Adrenal gland (tissue), 12 donors: Measurements from ENCODE around the gene MAP7D2. TPM values are rescaled to one million over a fixed set of nuclear protein-coding genes. Genes with fewer than 3 reads are reported as not detected.
A peak's percentile ranks its signal among the peaks of the same experiment; 100 is the strongest.

ENCODE experiments used
- DNase-seq, 7 donors: peaks; one replicate each; pipeline ENCODE4 v3.0.0-alpha.2; 2019 to 2020
- H3K27ac ChIP-seq, 5 donors: fragments of 200-600 bp; sonication (generic) in 4 of 5; 1 replicate in 3 of 5; 2 replicates in 2 of 5; pipeline versions ENCODE4 v1.5.1 to v1.8.0; 2016 to 2020; ENCODE audit warnings: mild to moderate bottlenecking in 1 of 5
- H3K27me3 ChIP-seq: fragments of 200-600 bp; 2 replicates; pipeline ENCODE4 v1.8.0; 2021
- H3K36me3 ChIP-seq, 2 donors: fragments of 200-600 bp; replicated peaks in 1 of 2; 1 replicate in 1 of 2; 2 replicates in 1 of 2; pipeline versions ENCODE4 v1.5.1 to v1.8.0; 2018 to 2022
- H3K4me1 ChIP-seq, 2 donors: fragments of 200-600 bp; replicated peaks in 1 of 2; 1 replicate in 1 of 2; 2 replicates in 1 of 2; pipeline versions ENCODE4 v1.5.1 to v1.8.0; 2018 to 2021
- H3K4me3 ChIP-seq, 4 donors: fragments of 200-600 bp; sonication (generic) in 3 of 4; one replicate each; pipeline ENCODE4 v1.5.1; 2016 to 2018
- H3K9me3 ChIP-seq, 3 donors: fragments of 200-600 bp; sonication (generic) in 1 of 3; replicated peaks in 1 of 3; 1 replicate in 2 of 3; 2 replicates in 1 of 3; pipeline versions ENCODE4 v1.5.1 to v1.8.0; 2016 to 2021
- POLR2A ChIP-seq, 2 donors: fragments of 450-650 bp; IDR thresholded peaks; one replicate each; pipeline ENCODE4 v1.6.1; 2017; ENCODE audit warnings: antibody characterized with exemption in 2 of 2, mild to moderate bottlenecking in 2 of 2, moderate library complexity in 1 of 2
- WGBS, 4 donors: extraction: QIAGEN DNeasy Blood & Tissue Kit in 2 of 4; methylation state at CpG; one replicate each; pipeline versions ENCODE4 v1.1.5 to v1.1.7; 2013 to 2017; 5-methylcytosine and 5-hydroxymethylcytosine counted together
- intact Hi-C, 2 donors: fragments of 100-400 bp; cut with DNase I; formaldehyde crosslinking; loops; one replicate each; pipeline versions ENCODE4 v1.14.1 to v1.15.0; 2022 to 2023
- polyA plus RNA-seq, 3 donors: library from polyadenylated mRNA; stranded (reverse); fragments of 200-250 nt in 2 of 3; fragments of 350-450 nt in 1 of 3; fragmentation: Illumina TruSeq in 1 of 3; extraction: RNeasy Lipid Tissue Mini Kit (QIAGEN cat#74804) in 1 of 3; gene quantifications; one replicate each; pipeline ENCODE4 v1.2.3, GENCODE V29; 2013 to 2014
- total RNA-seq, 9 donors: library from RNA; depleted of rRNA in 4 of 9; stranded (reverse); fragments of >200 nt in 4 of 9; fragments of 120-200 nt in 1 of 9; fragmentation: NEBNext Ultra II Directional in 1 of 9; extraction: Animal tissue kit (Norgen Biotek cat#: 25700) in 1 of 9; gene quantifications; one replicate each; pipeline versions ENCODE4 v1.1.0 to v1.2.4, GENCODE V29; 2013 to 2023
- TF ChIP-seq, protein P1 (sequence below), 6 experiments: fragments of 450-650 bp in 4 of 6; fragments of 200-600 bp in 2 of 6; sonication (generic) in 1 of 6; IDR thresholded peaks; 1 replicate in 5 of 6; 2 replicates in 1 of 6; pipeline versions ENCODE4 v1.5.1 to v1.8.0; 2016 to 2021; ENCODE audit warnings: antibody characterized with exemption in 6 of 6, mild to moderate bottlenecking in 2 of 6, moderate library complexity in 1 of 6
- donor health status: healthy with polysubstance abuse.
- donor health status: Bipolar disorder and iron deficiency.
- donor health status: DM: yes; HTN: yes; CAD: no.
- donor health status: DM: no; HTN: no; CAD: no.
- donor health status: DM: no; HTN: no; CAD: no.
- donor health status: DM: yes; HTN: yes; CAD: no.

The MAP7D2 gene
- total and polyA plus RNA-seq, 12 donors = 0.25 to 6.0 (median 1.0) TPM

DNA sequence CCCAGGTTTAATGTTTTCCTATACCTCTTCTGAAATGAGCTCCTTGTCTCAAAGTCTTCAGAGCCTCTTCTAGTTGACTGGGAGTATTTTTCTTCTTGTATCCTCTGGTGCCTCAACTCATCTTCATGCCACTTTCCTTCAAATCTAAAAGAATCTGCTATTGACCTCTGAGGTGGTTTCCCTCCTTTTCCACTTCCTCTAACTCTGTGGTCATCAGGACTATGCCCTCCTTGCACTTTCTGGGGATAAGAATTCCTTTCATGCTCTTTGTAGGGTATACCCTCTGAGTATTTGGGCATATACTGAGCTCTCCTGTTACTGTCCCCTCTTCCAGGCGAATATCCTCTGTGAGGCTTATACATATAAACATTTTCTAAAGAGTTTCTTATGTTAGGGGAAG lies 150.7 kb downstream of the MAP7D2 start:
- TF ChIP-seq, protein P1, sequence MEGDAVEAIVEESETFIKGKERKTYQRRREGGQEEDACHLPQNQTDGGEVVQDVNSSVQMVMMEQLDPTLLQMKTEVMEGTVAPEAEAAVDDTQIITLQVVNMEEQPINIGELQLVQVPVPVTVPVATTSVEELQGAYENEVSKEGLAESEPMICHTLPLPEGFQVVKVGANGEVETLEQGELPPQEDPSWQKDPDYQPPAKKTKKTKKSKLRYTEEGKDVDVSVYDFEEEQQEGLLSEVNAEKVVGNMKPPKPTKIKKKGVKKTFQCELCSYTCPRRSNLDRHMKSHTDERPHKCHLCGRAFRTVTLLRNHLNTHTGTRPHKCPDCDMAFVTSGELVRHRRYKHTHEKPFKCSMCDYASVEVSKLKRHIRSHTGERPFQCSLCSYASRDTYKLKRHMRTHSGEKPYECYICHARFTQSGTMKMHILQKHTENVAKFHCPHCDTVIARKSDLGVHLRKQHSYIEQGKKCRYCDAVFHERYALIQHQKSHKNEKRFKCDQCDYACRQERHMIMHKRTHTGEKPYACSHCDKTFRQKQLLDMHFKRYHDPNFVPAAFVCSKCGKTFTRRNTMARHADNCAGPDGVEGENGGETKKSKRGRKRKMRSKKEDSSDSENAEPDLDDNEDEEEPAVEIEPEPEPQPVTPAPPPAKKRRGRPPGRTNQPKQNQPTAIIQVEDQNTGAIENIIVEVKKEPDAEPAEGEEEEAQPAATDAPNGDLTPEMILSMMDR (IDR thresholded peaks at IDR 0.05) = no peak
- TF ChIP-seq POLR2A (IDR thresholded peaks at IDR 0.05) = no peak
- H3K4me1 ChIP-seq = no peaks in the 10 kb centered on the region
- H3K27ac ChIP-seq = no peak overlapping the region
- no peaks in the 10 kb centered on the region for H3K36me3 ChIP-seq
- H3K4me3 ChIP-seq = no peak overlapping the region
- H3K27me3 ChIP-seq = no peaks in the 10 kb centered on the region
- no peak for DNase-seq
- WGBS, 4 donors = 64 to 100% (median 88%) methylated on average over 1 of the region's 1 CpG
- intact Hi-C loops = no loop called here
- H3K9me3 ChIP-seq = no peaks in the 10 kb centered on the region

DNA sequence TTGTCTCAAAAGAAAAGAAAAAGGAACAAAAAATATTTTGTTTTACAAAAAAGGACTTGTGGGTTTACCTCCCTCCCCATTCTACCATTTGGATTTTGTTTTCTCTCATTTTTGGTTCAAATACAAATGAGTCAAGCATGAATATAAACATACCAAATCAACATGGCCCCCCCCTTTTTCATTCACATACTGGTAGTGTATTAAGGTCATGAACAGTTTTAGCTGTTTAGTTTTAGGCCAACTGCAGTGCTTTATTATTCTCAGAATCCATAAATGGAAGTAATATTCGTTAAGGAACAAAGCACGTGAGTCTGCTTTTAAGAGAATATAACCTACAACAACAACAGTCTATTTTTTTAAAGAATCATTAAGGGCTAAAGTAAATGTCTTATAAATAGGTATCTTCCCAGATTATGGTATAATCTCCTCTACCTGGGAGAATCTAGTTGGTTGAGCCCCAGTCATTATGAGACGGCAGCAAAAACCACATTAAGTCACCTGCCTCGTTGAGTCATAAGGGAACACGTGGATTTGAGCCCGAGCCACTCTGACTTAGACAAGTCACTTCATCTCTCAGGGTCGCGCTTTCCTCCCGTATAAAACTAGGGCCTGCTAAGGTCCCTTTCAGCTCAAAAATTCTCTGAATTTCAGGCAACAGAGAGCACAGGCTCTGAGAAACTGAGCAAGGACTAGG lies 152.5 kb downstream of the MAP7D2 start:
- TF ChIP-seq, protein P1 (IDR thresholded peaks at IDR 0.05) = no peak
- TF ChIP-seq POLR2A (IDR thresholded peaks at IDR 0.05) = no peak
- intact Hi-C loops = no loop called here
- Histone ChIP-seq H3K36me3 (no peaks in the 10 kb centered on the region), H3K4me3 (no peak overlapping the region), H3K9me3 (no peaks in the 10 kb centered on the region), H3K4me1 (no peaks in the 10 kb centered on the region), H3K27ac (no peak overlapping the region), H3K27me3 (no peaks in the 10 kb centered on the region)
- 69 to 83% (median 71%) methylated on average over 9 of the region's 9 CpGs for WGBS, 4 donors
- DNase-seq = peak in 3 of 7 donors; percentile 4 to 21 (median 13)

DNA sequence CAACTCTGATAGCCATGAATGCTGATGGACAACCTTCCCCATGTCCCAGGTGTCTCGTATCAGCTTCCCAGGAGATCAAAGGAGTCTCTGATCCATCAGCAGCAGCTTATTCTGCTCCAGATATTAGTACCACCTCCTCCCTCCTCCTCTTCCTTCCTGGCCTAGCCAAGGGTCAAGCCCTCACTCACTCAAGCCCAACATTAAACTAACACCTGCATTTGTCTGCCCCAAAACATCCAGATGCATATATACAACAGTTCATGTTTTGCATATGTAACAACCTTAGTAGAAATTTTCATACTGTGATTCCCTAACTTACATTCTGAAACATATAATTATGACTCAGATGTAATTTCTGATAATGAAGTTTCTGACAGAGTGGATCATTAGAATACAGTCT lies 155.8 kb downstream of the MAP7D2 start:
- 60 to 100% (median 78%) methylated on average over 1 of the region's 1 CpG for WGBS, 4 donors

DNA sequence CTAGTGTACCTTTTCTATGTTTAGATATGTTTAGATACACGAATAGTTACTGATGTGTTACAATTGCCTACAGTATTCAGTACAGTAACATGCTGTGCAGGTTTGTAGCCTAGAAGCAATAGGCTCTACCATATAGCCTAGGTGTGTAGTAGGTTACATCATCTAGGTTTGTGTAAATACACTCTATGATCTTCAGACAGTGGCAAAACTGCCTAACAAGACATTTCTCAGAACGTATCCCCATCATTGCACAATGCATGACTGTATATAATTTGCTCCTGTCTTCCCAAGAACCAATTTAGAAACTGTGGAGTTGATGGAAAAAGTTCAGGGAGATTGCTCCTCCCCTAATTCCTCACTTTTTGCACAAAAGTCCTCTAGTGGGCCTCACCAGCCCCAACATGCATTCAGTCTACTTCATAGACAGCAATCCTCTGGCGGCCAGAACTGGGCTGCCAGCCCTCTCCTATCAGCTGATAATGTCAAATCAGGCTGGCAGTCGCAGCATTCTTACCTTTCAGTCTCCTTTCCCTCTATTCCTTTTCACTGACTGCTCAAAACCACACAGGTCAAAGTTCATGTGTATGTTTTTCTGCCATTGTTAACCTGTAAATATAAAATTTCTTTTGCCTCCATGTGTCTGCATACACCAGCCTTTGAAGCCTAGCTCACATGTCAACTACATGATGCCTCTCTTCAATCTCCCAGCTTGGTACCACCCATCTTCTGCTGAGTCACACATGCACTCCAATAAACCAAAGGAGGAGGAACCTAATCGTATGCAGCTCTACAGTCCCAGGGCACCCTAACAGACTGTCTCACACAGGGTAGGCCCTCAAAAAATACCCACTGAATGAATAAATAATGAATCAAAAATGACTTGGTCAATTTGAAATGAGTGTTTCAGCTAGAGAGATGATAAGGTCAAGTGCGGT lies 157.9 kb downstream of the MAP7D2 start:
- TF ChIP-seq, protein P1 (IDR thresholded peaks at IDR 0.05) = no peak
- TF ChIP-seq POLR2A (IDR thresholded peaks at IDR 0.05) = no peak
- no peak overlapping the region for H3K27ac ChIP-seq
- H3K4me1 ChIP-seq = no peaks in the 10 kb centered on the region
- DNase-seq = no peak
- WGBS, 4 donors = 74 to 93% (median 83%) methylated on average over 6 of the region's 6 CpGs
- no peak overlapping the region for H3K4me3 ChIP-seq
- H3K36me3 ChIP-seq = no peaks in the 10 kb centered on the region
- intact Hi-C loops = no loop called here
- H3K9me3 ChIP-seq = no peaks in the 10 kb centered on the region
- no peaks in the 10 kb centered on the region for H3K27me3 ChIP-seq

More for the DNA sequence above, 155.8 kb downstream of the MAP7D2 start:
- intact Hi-C loops = no loop called here
- H3K4me1 ChIP-seq = no peaks in the 10 kb centered on the region
- TF ChIP-seq, protein P1 (IDR thresholded peaks at IDR 0.05) = no peak
- TF ChIP-seq POLR2A (IDR thresholded peaks at IDR 0.05) = no peak
- H3K27ac ChIP-seq = no peak overlapping the region
- H3K4me3 ChIP-seq = no peak overlapping the region
- DNase-seq = no peak
- no peaks in the 10 kb centered on the region for H3K36me3 ChIP-seq
- no peaks in the 10 kb centered on the region for H3K9me3 ChIP-seq
- H3K27me3 ChIP-seq = no peaks in the 10 kb centered on the region
